Common myeloid progenitor, CD34-positive (primary cell): ENCODE measurements around the gene C17orf100.

Experiments used
- CTCF ChIA-PET: fragments of 350-600 bp; sonication (Branson Sonifier 250); formaldehyde crosslinking; loops from one replicate; lab custom pipeline; 2021; ENCODE audit warnings: antibody characterized with exemption; lab: Charles Lee
- POLR2A ChIA-PET: fragments of 350-600 bp; sonication (Branson Sonifier 250); formaldehyde crosslinking; loops from one replicate; lab custom pipeline; 2021; ENCODE audit warnings: antibody characterized with exemption; lab: Charles Lee
- DNase-seq, 3 donors: peaks; one replicate each; pipeline versions ENCODE4 v3.0.0 to v3.0.0-alpha.2; 2013
- H3K27ac ChIP-seq, 2 experiments: 1 replicate in 1 of 2; 2 replicates in 1 of 2; pipeline ENCODE4 v1.7.0; 2013; ENCODE audit warnings: inconsistent platforms in 2 of 2, low read length in 2 of 2, mild to moderate bottlenecking in 2 of 2, low read depth in 1 of 2, moderate library complexity in 1 of 2; ENCODE audit not compliant: severe bottlenecking in 2 of 2, insufficient read depth in 1 of 2, poor library complexity in 1 of 2
- H3K27me3 ChIP-seq, 5 experiments: replicated peaks in 2 of 5; 1 replicate in 3 of 5; 2 replicates in 2 of 5; pipeline versions ENCODE4 v1.6.1 to v1.7.0; 2013; ENCODE audit warnings: low read length in 4 of 5, mild to moderate bottlenecking in 2 of 5, moderate library complexity in 2 of 5, inconsistent platforms in 1 of 5; ENCODE audit not compliant: insufficient read depth in 5 of 5, control insufficient read depth in 4 of 5
- H3K36me3 ChIP-seq, 4 experiments: 1 replicate in 2 of 4; 2 replicates in 2 of 4; pipeline versions ENCODE4 v1.6.1 to v1.7.0; 2013; ENCODE audit warnings: low read length in 3 of 4, control low read depth in 1 of 4, mild to moderate bottlenecking in 1 of 4; ENCODE audit not compliant: control insufficient read depth in 4 of 4, insufficient read depth in 4 of 4
- H3K4me1 ChIP-seq, 4 experiments: 1 replicate in 3 of 4; 2 replicates in 1 of 4; pipeline versions ENCODE4 v1.6.1 to v1.7.1; 2013; ENCODE audit warnings: low read length in 3 of 4, mild to moderate bottlenecking in 3 of 4, control low read depth in 1 of 4, inconsistent platforms in 1 of 4, moderate library complexity in 1 of 4; ENCODE audit not compliant: control insufficient read depth in 4 of 4, insufficient read depth in 4 of 4; ENCODE audit errors: control extremely low read depth in 1 of 4
- H3K4me3 ChIP-seq, 7 experiments: 1 replicate in 4 of 7; 2 replicates in 3 of 7; pipeline versions ENCODE4 v1.5.1 to v1.7.0; 2013; ENCODE audit warnings: mild to moderate bottlenecking in 7 of 7, low read length in 6 of 7, moderate library complexity in 6 of 7, inconsistent platforms in 2 of 7, low read depth in 2 of 7, control low read depth in 1 of 7; ENCODE audit not compliant: insufficient read depth in 4 of 7, control insufficient read depth in 1 of 7; ENCODE audit errors: extremely low read depth in 1 of 7
- H3K9me3 ChIP-seq, 5 experiments: 1 replicate in 4 of 5; 2 replicates in 1 of 5; pipeline versions ENCODE4 v1.6.1 to v1.7.1; 2013; ENCODE audit warnings: low read length in 4 of 5, mild to moderate bottlenecking in 2 of 5, inconsistent platforms in 1 of 5, low read depth in 1 of 5, moderate library complexity in 1 of 5; ENCODE audit not compliant: control insufficient read depth in 4 of 5, insufficient read depth in 2 of 5; ENCODE audit errors: control extremely low read depth in 1 of 5
- WGBS: methylation state at CpG from one replicate; pipeline ENCODE4 v1.1.5; 2013; ENCODE audit not compliant: insufficient coverage; 5-methylcytosine and 5-hydroxymethylcytosine counted together

C17orf100 gene

DNA sequence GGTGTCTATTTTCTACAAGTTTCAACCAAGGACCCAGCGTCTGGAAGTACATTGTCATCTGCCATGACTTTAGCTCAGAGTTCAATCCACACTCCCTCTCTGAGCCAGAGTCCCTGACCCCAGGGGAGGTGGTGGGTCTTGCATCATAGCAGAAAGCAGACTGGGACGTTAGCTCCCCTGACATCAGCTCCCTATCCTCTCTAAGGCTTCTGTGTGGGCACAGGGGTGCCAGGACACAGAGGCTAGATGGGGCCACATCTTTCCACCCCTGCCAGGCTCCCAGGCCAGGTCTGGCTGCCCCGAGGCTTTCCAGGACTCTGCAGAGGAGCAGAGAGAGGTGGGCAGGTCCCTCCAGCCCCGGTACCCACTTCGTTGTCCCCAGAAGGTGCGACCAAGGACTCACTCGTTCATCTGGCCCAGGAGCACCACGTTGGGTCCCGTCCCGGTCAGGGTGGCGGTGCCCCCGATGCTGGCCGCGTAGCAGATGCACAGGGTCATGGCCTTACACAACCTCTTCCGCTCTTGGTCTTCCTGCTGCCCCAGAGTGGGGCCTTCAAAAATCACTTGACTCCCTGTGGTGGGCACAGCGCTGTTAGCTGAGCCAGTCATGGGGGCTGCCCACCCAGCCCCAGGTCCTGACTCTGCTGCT, 51.1 kb downstream of the C17orf100 start:
- CTCF ChIA-PET: interaction anchor here (1.3 to 4.6 kb wide), 3 partner anchors 10 to 35 kb away, joined by 4 to 20 read pairs (median 12); partner anchors contain the start of gene SLC13A5
- Histone ChIP-seq H3K4me1 (peaks cover 0 to 3% (median 0%) of the 10 kb centered on the region in 4 experiments), H3K4me3 (no peak overlapping the region), H3K27ac (no peak overlapping the region), H3K9me3 (no peaks in the 10 kb centered on the region), H3K36me3 (no peaks in the 10 kb centered on the region), H3K27me3 (peaks cover 0 to 10% (median 0%) of the 10 kb centered on the region in 5 experiments)
- no peak for DNase-seq
- POLR2A ChIA-PET: no interaction called here
- 97% methylated on average over 15 of the region's 16 CpGs for WGBS
